Tibial nerve (tissue), 4 donors: Measurements from ENCODE around the gene SNX30. TPM values are rescaled to one million over a fixed set of nuclear protein-coding genes. Genes with fewer than 3 reads are reported as not detected.

ENCODE experiments used
- DNase-seq, 2 donors: peaks; one replicate each; pipeline ENCODE4 v3.0.0-alpha.2; 2019; ENCODE audit warnings: low spot score in 2 of 2
- H3K27ac ChIP-seq, 4 donors: fragments of 200-600 bp; sonication (generic) in 3 of 4; one replicate each; pipeline ENCODE4 v1.5.1; 2017 to 2019; ENCODE audit warnings: mild to moderate bottlenecking in 1 of 4
- H3K27me3 ChIP-seq, 2 donors: fragments of 200-600 bp; sonication (generic) in 1 of 2; one replicate each; pipeline versions ENCODE4 v1.5.1 to v1.6.0; 2017 to 2019
- H3K36me3 ChIP-seq, 3 donors: fragments of 200-600 bp; sonication (generic); one replicate each; pipeline ENCODE4 v1.5.1; 2018 to 2019
- H3K4me1 ChIP-seq, 4 donors: fragments of 200-600 bp; sonication (generic) in 3 of 4; one replicate each; pipeline ENCODE4 v1.5.1; 2017 to 2019
- H3K4me3 ChIP-seq, 4 donors: fragments of 200-600 bp; sonication (generic) in 3 of 4; one replicate each; pipeline ENCODE4 v1.5.1; 2017 to 2019; ENCODE audit warnings: mild to moderate bottlenecking in 1 of 4, moderate library complexity in 1 of 4
- H3K9me3 ChIP-seq, 4 donors: fragments of 200-600 bp; sonication (generic) in 3 of 4; one replicate each; pipeline ENCODE4 v1.5.1; 2017 to 2019
- CTCF ChIP-seq, 5 experiments: fragments of 200-600 bp in 3 of 5; fragments of 450-650 bp in 2 of 5; sonication (generic) in 3 of 5; IDR thresholded peaks; one replicate each; pipeline ENCODE4 v1.5.1; 2016 to 2019; ENCODE audit warnings: antibody characterized with exemption in 5 of 5, mild to moderate bottlenecking in 3 of 5, moderate library complexity in 2 of 5
- EP300 ChIP-seq, 2 donors: sonication (generic); formaldehyde crosslinking; IDR thresholded peaks; one replicate each; pipeline ENCODE4 v1.6.1; 2017; ENCODE audit warnings: antibody characterized with exemption in 2 of 2, mild to moderate bottlenecking in 1 of 2
- POLR2A ChIP-seq, 2 donors: fragments of 450-650 bp; IDR thresholded peaks; one replicate each; pipeline ENCODE4 v1.6.1; 2017; ENCODE audit warnings: antibody characterized with exemption in 2 of 2, mild to moderate bottlenecking in 2 of 2, moderate library complexity in 2 of 2
- WGBS, 2 donors: methylation state at CpG; one replicate each; pipeline ENCODE4 v1.1.5; 2018; 5-methylcytosine and 5-hydroxymethylcytosine counted together
- total RNA-seq, 4 donors: library from RNA; depleted of rRNA; stranded (reverse); fragments of >200 nt; gene quantifications; one replicate each; pipeline ENCODE4 v1.1.0, GENCODE V29; 2016

Gene SNX30
- total RNA-seq, 4 donors from 2014 or later, result 14.9 to 25.3 (median 17.0) TPM

GRCh38 chr9:112831281-112831851 is 80.8 kb downstream of the SNX30 start:
- Histone ChIP-seq H3K27ac (peak overlapping the region in 1 of 4 donors; percentile 31), H3K4me3 (no peak overlapping the region), H3K36me3 (peaks cover 0 to 25% (median 0%) of the 10 kb centered on the region in 3 donors), H3K27me3 (no peaks in the 10 kb centered on the region), H3K9me3 (no peaks in the 10 kb centered on the region), H3K4me1 (peaks cover 0 to 6% (median 2%) of the 10 kb centered on the region in 4 donors)
- 80 to 82% methylated on average over 5 of the region's 5 CpGs for WGBS, 2 donors
- no peak for DNase-seq
- TF ChIP-seq EP300 (IDR thresholded peaks at IDR 0.05) (peak in 1 of 2 donors; percentile 51), CTCF (IDR thresholded peaks at IDR 0.05) (no peak), POLR2A (IDR thresholded peaks at IDR 0.05) (no peak)

GRCh38 chr9:112831969-112832368 is 81.4 kb downstream of the SNX30 start:
- no peak for DNase-seq
- Histone ChIP-seq H3K4me3 (no peak overlapping the region), H3K36me3 (peaks cover 0 to 31% (median 0%) of the 10 kb centered on the region in 3 donors), H3K4me1 (peaks cover 0 to 6% (median 2%) of the 10 kb centered on the region in 4 donors), H3K27ac (no peak overlapping the region), H3K9me3 (no peaks in the 10 kb centered on the region), H3K27me3 (no peaks in the 10 kb centered on the region)
- no peak for TF ChIP-seq POLR2A (IDR thresholded peaks at IDR 0.05)
- 89 to 96% methylated on average over 3 of the region's 3 CpGs for WGBS, 2 donors

GRCh38 chr9:112833081-112833480 is 82.5 kb downstream of the SNX30 start:
- no peaks in the 10 kb centered on the region for H3K9me3 ChIP-seq
- H3K27ac ChIP-seq, result no peak overlapping the region
- TF ChIP-seq EP300 (IDR thresholded peaks at IDR 0.05), result no peak
- peaks cover 0 to 40% (median 0%) of the 10 kb centered on the region in 3 donors for H3K36me3 ChIP-seq
- no peak overlapping the region for H3K4me3 ChIP-seq
- 89 to 93% methylated on average over 4 of the region's 4 CpGs for WGBS, 2 donors
- DNase-seq, result no peak
- H3K4me1 ChIP-seq, result peaks cover 0 to 6% (median 2%) of the 10 kb centered on the region in 4 donors
- H3K27me3 ChIP-seq, result no peaks in the 10 kb centered on the region

GRCh38 chr9:112836394-112836793 is 85.8 kb downstream of the SNX30 start:
- TF ChIP-seq EP300 (IDR thresholded peaks at IDR 0.05) (no peak), CTCF (IDR thresholded peaks at IDR 0.05) (no peak), POLR2A (IDR thresholded peaks at IDR 0.05) (no peak)
- H3K9me3 ChIP-seq, result no peaks in the 10 kb centered on the region
- no peak overlapping the region for H3K4me3 ChIP-seq
- WGBS, 2 donors, result 80 to 86% methylated on average over 3 of the region's 3 CpGs
- H3K36me3 ChIP-seq, result peaks cover 0 to 64% (median 0%) of the 10 kb centered on the region in 3 donors
- no peaks in the 10 kb centered on the region for H3K27me3 ChIP-seq
- H3K4me1 ChIP-seq, result peaks cover 0 to 6% (median 4%) of the 10 kb centered on the region in 4 donors
- no peak overlapping the region for H3K27ac ChIP-seq
- DNase-seq, result no peak

GRCh38 chr9:112838342-112838741 is 87.8 kb downstream of the SNX30 start:
- DNase-seq, result no peak
- H3K27ac ChIP-seq, result no peak overlapping the region
- 94% methylated on average over 2 of the region's 2 CpGs for WGBS, 2 donors
- H3K4me3 ChIP-seq, result no peak overlapping the region
- H3K9me3 ChIP-seq, result no peaks in the 10 kb centered on the region
- no peaks in the 10 kb centered on the region for H3K27me3 ChIP-seq
- peaks cover 0 to 11% (median 0%) of the 10 kb centered on the region in 4 donors for H3K4me1 ChIP-seq
- TF ChIP-seq CTCF (IDR thresholded peaks at IDR 0.05), result no peak
- no peak for TF ChIP-seq POLR2A (IDR thresholded peaks at IDR 0.05)
- no peak for TF ChIP-seq EP300 (IDR thresholded peaks at IDR 0.05)
- H3K36me3 ChIP-seq, result peaks cover 0 to 56% (median 0%) of the 10 kb centered on the region in 3 donors

- DNase-seq, result no peak
- Histone ChIP-seq H3K9me3 (no peaks in the 10 kb centered on the region), H3K27me3 (no peaks in the 10 kb centered on the region), H3K4me3 (no peak overlapping the region), H3K36me3 (peaks cover 0 to 52% (median 0%) of the 10 kb centered on the region in 3 donors), H3K4me1 (peaks cover 0 to 11% (median 0%) of the 10 kb centered on the region in 4 donors), H3K27ac (no peak overlapping the region)
- TF ChIP-seq POLR2A (IDR thresholded peaks at IDR 0.05), result no peak
- TF ChIP-seq CTCF (IDR thresholded peaks at IDR 0.05), result no peak
- TF ChIP-seq EP300 (IDR thresholded peaks at IDR 0.05), result peak in 1 of 2 donors; percentile 27
- 89 to 95% methylated on average over 8 of the region's 8 CpGs for WGBS, 2 donors
These were observed 88.8 kb downstream of the SNX30 start for GRCh38 chr9:112839331-112839730.
